ENCODE data around the gene TMEM138.

The TMEM138 gene

GRCh38 chr11:61361741-61362541, at the start of gene TMEM138, which contains the start of gene CYB561A3:
Gene TMEM138, plus strand, starts transcription at chr11:61362374. Its CDS starts 2,017 bp downstream, at chr11:61364391.
Gene CYB561A3, minus strand, starts transcription at chr11:61361882. Its CDS starts 5,169 bp downstream, at chr11:61356713.
- DNase-seq = peak; percentile 88

DNA sequence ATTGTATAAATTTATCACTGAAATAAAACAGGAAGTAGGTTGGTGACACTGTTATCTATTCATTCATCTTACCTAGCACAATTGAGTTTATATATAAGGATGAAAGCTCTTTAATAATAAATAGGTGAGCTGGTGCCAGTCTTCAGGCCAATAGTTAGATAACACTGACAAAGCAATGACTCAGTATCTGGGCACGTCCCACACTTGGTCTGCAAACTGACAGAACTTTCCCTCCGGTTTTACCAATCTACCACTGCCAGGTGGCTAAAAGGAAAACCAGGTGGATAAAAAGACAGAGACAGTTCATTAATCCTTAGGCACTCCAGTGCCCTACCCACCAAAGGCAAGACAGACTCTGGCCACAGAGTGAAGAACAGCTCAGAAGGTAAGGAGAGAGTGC, 46.9 kb upstream of the TMEM138 start:
- DNase-seq = no peak

DNA sequence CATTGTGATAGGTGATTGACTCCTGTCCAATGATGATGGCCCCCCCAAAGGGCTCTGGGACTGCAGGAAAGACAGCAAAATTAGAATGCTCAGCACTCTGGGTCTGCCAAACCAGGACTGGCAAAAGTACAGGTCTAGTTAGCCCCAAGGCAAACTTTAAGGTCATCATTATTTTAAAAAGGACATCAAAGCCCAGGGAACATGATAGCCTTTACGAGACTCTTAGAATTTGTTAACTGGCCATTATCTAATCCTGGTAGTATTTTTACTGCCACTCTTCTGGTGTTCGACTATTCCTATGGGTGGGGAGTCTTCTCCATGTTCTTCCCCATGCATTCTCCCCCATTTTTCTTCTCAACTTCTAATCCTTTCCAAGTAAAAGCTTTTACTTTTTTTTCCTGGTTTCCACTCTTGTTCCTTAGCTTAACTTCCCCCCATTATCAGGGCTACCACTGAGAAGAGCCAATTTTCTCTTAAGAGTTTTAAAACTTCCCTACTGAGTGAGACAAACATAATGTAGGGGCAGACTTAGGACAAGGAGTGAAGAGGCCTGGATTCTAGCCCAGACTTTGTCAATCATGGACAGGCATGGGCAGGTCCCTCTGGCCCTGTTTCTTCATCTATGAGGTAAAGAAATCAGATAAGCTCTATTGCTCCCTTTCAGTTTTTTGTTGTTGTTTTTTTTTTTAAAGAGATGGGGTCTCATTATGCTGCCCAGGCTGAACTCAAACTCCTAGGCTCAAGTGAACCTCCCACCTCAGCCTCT, 36.3 kb upstream of the TMEM138 start:
- no peak for DNase-seq

DNA sequence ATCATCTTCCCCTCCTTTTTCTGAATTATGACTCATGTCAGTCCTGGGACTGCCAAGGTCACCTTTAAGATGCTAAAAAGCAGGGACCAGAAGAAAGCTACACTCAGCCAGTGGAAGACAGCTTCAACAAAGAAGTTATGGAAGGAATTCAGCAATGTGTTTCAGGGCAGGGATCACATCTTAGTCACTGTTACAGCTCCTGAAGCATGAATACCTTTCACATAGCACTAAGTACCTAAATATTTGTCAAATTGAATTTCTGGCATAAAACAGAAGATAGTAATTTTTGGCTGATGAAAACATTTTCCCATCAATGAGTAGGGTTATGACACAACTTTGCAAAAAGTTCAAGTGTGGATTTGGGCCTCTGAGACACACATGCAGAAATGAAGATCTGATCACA, 34.5 kb upstream of the TMEM138 start:
- DNase-seq = no peak

DNA sequence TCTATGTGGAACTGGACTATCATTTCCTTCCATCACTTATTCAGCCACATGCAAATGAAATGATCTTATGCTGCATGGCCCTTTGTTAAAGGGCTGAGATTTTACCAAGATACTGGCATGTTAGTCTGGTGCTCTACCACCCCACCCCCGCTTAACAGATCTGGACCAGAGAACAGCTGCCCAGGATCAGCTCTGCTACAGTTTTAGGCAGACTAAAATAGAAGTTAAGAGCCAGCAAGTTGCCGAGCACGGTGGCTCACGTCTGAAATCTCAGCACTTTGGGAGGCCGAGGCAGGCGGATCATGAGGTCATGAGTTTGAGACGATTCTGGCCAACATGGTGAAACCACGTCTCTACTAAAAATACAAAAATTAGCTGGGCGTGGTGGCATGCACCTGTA, 33.8 kb upstream of the TMEM138 start:
- no peak for DNase-seq

DNA sequence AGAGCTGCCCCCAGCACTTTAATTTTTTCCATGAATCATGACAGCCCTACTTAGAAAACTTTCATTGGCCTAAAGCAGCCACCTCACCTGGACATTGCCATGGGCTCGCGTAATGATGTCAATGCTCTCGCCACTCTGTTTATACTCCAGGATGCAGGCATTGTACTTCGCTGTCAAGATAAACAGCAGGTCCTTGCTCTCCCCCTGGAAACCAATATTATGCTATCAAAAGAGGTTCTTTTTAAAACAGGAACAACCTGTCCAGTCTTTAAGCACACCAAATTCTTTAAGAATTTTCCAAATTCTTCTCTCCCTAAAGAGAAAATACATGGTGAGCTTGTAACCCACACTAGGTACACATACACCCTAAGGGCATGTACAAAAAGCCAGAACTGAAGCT, 32.3 kb upstream of the TMEM138 start:
- no peak for DNase-seq

- no peak for DNase-seq
Observed at GRCh38 chr11:61331651-61332050, 30.5 kb upstream of the TMEM138 start.

DNA sequence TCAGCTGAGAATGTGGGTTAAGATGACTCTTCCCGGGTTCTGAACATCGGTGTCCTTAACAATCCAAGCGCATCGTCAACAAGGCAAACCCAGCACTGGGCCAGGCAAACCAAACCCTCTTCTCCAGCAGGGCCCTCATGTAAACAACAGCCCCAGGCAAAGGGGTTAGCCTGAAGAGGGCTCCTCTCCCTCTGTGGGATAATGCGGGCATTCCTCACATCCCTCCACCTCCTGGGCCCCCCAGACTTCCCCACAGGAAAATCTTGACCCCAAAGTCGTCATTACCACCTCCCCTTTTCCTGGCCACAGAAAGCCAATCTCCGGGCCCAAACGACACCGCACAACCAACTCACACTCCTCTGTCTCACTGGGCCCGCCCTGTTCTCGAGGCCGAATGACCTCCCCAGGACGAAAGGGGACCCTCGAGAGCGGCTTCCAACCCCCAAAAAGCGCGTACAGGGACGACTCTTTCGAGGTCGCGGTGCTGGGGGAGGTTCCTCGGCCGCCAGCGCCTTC, 29.8 kb upstream of the TMEM138 start:
- DNase-seq = no peak

DNA sequence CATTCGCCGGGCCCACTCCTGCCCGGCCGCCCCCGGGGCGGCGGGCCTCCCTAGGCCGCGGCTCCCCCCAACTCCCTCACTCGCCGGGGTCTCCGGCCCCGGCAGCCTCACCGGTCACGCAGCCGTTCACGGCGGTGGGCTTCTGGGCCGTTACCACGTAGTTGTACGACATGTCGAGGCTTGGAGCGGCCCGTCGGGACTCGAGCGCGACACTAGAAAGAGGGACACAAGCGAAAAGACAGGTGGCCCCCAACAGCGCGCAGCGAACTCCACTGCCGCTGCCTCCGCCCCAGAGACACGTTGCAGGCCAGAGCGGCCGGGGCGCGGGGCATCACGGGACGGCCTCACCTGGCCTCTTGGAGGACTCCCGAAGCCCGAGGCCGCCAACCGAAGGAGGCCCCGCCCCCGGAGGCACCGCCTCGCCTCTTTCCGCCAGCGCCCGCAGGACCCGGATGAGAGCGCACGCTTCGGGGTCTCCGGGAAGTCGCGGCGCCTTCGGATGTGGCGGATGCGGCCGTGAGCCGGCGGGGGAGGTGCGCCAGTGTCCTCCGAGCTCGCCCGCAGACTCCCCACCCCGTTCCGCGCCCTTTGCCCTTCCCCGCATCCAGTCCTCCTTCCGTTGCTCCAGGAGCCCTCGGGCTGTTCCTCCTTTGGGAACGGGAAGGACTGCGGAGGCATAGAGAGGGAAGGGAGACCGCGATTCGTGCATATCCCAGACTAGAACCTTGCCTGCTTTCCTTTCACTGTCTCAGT, 29.2 kb upstream of the TMEM138 start, which contains the start of the genes DDB1 and TKFC:
Gene DDB1, minus strand, starts transcription at position 309 of the 753 bp plus-strand sequence. Its CDS starts 137 bp downstream, at position 172.
Gene TKFC, plus strand, starts transcription at position 432 of the 753 bp plus-strand sequence. CDS start 1,501 bp downstream, outside the sequence.
- DNase-seq = peak; percentile 95

DNA sequence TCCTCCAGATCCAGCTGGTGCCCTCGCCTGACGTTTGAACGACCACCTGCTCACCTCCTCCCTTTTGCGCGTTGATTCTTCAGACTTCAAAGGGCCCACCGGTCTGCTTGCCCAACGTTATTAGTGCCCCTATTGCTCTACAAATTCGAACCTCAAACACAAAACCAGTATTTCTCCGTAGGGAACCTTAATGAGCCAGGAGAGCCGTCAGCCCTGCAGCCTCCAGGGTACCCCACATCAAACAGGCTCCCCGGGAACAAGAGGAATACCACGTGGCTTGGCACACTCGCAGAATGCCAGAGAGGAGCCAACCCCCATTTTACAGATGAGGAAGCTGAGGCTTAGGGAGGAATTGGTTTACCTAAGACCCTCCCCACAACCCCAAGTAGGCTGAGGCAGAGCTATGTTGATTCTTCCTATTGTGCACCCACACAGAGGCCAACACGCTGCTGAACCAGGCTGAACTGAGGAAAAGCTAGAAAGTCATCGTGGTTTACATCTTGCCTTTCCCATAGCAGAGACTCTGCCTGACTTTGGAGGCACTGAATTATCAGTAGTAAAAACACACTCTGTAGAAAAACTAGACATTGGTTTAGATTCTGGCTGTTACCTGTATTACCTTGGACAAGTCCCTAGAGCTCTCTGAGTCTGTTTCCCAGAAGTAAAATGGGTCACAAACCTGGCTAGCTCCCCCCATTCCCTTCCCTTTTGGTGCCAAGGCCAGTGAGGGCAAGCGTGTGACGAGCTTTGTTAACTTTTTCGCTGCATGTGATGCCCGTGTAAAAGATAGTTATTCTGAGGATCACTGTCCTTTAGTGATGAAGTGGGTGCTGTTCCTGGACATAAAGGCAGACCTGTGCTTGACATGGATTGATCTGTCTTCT, 28.4 kb upstream of the TMEM138 start:
- no peak for DNase-seq

- no peak for DNase-seq
Observed at GRCh38 chr11:61334434-61335354, 27.5 kb upstream of the TMEM138 start.

DNA sequence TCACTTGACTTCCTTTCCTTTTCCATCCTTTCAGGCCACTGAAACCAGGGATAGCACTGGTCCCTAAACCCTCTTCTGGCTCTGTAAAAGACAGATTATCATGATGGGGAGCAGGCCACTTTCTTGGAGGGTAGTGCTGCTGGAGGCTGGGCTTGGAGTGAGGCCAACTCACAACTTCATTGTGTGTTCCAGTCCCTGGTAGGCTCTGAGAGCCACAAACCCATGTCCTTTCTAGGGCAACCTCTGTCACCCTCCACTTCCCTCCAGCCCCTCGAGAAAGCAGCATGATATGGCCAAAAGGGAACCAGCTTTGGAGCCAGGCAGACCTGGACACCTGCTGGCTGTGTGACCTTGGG, 26.8 kb upstream of the TMEM138 start:
- DNase-seq = no peak

DNA sequence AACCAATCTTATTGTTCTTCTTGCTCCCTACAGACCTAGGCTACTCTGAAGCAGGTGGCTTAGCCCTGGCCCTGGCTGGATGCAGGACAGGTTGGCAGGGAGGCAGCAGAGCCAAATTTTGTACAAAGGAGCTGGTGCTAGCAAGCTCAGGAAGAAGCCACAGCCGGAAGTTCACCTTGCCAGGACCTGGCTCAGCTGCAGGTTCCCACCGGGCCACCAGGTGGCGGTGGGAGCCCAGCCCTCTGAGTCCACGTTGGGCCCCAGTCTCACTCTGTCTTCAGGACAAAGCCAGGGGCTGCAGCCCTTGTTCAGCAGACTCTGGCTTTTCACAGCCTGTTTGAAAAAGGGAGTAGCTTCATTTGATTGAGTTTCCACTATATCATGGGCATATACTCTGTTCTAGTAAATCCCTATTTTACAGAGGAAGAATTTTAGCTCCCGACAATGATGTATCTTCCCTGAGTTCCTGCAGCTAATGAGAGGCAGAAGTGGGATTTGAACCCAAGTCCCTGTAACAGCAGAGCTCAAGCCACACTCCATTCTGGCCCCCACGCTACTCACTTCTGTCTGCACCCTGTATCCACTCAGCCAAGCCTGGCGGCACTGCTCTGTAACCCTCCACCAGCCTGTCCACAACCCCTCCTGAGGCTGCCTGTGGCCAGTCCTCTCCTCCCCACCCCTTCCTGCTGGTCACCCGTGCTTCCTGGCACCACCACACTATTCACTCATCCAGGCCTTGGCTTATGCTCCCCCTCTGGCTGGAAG, 25.8 kb upstream of the TMEM138 start:
- peak; percentile 81 for DNase-seq

- no peak for DNase-seq
Observed at GRCh38 chr11:61337706-61338470, 24.3 kb upstream of the TMEM138 start.

DNA sequence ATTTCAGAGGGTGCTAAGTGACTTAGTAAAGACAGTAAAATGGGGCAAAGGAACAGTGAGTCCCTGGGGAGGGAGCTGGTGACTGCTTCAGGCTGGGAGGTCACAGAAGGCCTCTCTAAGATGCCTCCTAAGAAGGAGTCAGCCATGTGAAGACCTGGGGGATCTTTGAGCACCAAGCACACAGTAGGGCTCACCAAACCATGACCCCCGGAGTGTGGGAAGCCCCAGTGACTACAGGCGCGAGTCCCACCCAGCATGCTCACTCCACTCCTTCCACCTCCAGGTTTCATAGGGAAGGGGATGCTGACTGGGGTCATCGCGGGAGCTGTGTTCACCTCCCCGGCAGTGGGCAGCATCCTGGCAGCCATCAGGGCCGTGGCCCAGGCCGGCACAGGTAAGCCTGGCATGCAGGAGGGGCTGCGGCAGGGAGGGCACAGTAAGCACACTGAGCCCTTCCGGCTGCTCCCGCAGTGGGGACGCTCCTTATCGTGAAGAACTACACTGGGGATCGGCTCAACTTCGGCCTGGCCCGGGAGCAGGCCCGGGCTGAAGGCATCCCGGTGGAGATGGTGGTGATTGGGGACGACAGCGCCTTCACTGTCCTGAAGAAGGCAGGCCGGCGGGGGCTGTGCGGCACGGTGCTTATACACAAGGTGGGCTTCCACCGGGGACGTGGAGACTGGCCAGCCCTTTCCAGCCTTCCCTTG, 23.2 kb upstream of the TMEM138 start:
- DNase-seq = no peak

GRCh38 chr11:61339490-61339878, 22.7 kb upstream of the TMEM138 start:
- DNase-seq = no peak

GRCh38 chr11:61340979-61341378, 21.2 kb upstream of the TMEM138 start:
- no peak for DNase-seq

DNA sequence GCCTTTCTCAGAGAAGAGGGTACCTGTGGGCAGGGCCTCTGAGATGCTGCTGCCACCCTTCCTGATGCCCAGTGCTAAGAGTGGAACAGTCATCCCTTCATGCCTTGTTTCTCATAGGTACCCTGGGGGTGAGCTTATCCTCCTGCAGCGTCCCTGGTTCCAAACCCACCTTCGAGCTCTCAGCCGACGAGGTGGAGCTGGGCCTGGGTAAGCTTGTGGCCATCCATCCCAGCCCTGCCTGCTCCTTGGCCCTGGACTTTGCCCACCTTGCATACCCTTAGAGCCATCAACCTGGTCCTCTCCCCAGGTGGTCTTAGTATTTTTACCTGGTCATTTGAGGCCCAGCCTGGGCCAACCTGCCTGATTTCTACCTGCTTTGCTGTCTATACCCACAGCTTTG, 20.5 kb upstream of the TMEM138 start:
- no peak for DNase-seq

Measured in CD4-positive, alpha-beta T cell treated with Interferon gamma for 1 hour (primary cell).